ENCODE measurements around the gene ZNF76.

The ZNF76 gene

DNA sequence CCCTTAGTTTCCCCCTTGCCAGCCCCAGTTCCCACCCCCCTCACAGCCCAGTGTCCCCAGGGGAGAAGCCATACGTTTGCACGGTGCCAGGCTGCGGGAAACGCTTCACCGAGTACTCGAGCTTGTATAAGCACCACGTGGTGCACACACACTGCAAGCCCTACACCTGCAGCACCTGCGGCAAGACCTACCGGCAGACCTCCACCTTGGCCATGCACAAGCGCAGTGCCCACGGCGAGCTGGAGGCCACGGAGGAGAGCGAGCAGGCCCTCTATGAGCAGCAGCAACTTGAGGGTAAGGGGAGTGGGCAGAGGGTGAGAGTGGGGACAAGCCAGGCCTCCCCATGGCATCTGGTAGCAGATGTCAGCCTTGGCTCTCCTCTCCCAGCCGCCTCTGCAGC is 33.0 kb downstream of the ZNF76 start:
- TF ChIP-seq, protein P1, sequence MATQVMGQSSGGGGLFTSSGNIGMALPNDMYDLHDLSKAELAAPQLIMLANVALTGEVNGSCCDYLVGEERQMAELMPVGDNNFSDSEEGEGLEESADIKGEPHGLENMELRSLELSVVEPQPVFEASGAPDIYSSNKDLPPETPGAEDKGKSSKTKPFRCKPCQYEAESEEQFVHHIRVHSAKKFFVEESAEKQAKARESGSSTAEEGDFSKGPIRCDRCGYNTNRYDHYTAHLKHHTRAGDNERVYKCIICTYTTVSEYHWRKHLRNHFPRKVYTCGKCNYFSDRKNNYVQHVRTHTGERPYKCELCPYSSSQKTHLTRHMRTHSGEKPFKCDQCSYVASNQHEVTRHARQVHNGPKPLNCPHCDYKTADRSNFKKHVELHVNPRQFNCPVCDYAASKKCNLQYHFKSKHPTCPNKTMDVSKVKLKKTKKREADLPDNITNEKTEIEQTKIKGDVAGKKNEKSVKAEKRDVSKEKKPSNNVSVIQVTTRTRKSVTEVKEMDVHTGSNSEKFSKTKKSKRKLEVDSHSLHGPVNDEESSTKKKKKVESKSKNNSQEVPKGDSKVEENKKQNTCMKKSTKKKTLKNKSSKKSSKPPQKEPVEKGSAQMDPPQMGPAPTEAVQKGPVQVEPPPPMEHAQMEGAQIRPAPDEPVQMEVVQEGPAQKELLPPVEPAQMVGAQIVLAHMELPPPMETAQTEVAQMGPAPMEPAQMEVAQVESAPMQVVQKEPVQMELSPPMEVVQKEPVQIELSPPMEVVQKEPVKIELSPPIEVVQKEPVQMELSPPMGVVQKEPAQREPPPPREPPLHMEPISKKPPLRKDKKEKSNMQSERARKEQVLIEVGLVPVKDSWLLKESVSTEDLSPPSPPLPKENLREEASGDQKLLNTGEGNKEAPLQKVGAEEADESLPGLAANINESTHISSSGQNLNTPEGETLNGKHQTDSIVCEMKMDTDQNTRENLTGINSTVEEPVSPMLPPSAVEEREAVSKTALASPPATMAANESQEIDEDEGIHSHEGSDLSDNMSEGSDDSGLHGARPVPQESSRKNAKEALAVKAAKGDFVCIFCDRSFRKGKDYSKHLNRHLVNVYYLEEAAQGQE (IDR thresholded peaks at IDR 0.05; ENCODE audit: insufficient read depth in 1 of 2, low read depth in 2 of 2, low read length in 2 of 2), result no peak
- no peak for TF ChIP-seq SIN3A (IDR thresholded peaks at IDR 0.05; ENCODE audit: borderline replicate concordance, insufficient read depth, low read length)
- no peak for TF ChIP-seq POLR2AphosphoS5 (IDR thresholded peaks at IDR 0.05; ENCODE audit: low read depth, low read length)
- TF ChIP-seq FOXP2 (optimal IDR thresholded peaks at IDR 0.05; ENCODE audit: borderline replicate concordance, extremely low read depth, extremely low read length, insufficient read depth), result no peak
- TF ChIP-seq TAF1 (IDR thresholded peaks at IDR 0.05; ENCODE audit: borderline replicate concordance, insufficient read depth, low read length), result no peak

DNA sequence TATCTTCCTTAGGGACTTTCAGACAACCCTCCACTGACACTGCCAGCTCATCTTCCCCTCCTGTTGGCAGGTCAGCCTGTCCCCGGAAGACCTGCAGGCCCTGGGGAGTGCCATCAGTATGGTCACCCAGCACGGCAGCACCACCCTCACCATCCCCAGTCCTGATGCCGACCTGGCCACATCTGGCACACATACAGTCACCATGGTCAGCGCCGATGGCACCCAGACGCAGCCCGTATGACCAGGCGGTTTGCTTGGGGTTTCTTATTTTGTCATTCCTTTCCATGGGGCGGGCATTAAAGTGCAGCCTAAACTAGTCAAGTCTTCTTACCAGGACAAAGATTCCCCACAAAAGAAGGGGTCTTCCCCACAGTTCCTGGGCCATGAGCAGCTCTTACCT is 34.1 kb downstream of the ZNF76 start:
- TF ChIP-seq POLR2AphosphoS5 (IDR thresholded peaks at IDR 0.05; ENCODE audit: low read depth, low read length) (no peak), SIN3A (IDR thresholded peaks at IDR 0.05; ENCODE audit: borderline replicate concordance, insufficient read depth, low read length) (no peak), TAF1 (IDR thresholded peaks at IDR 0.05; ENCODE audit: borderline replicate concordance, insufficient read depth, low read length) (no peak), FOXP2 (optimal IDR thresholded peaks at IDR 0.05; ENCODE audit: borderline replicate concordance, extremely low read depth, extremely low read length, insufficient read depth) (no peak)
- TF ChIP-seq, protein P1 (IDR thresholded peaks at IDR 0.05; ENCODE audit: insufficient read depth in 1 of 2, low read depth in 2 of 2, low read length in 2 of 2), result no peak

DNA sequence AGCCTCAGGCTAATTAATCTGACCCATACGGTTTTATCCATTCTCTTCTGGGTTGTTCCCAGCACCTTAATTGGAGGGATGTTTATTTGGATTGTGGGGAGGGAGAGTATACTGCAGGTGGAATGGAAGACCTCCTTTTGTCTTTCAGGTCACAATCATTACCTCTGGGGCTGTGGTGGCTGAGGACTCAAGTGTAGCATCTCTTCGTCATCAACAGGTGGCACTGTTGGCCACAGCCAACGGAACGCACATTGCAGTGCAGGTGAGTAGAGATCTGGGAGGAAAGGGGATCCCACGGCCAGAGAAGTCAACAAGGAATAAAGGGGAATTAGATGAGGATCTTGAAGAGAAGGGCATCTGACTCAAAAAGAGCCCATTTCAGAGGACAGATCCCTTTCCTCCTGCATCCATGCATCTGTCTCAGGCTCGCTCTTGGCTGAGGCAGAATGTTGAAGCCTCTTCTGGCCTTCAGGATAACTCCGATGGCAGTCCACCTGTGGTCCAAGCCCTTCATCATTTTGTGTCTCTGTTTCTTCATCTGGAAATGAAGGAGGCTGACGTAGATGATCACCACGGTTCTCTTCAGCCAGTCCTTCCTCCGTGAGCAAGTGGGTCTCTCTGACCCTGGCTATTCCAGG is 34.9 kb downstream of the ZNF76 start:
- TF ChIP-seq TAF1 (IDR thresholded peaks at IDR 0.05; ENCODE audit: borderline replicate concordance, insufficient read depth, low read length) (no peak), FOXP2 (optimal IDR thresholded peaks at IDR 0.05; ENCODE audit: borderline replicate concordance, extremely low read depth, extremely low read length, insufficient read depth) (no peak), SIN3A (IDR thresholded peaks at IDR 0.05; ENCODE audit: borderline replicate concordance, insufficient read depth, low read length) (no peak), POLR2AphosphoS5 (IDR thresholded peaks at IDR 0.05; ENCODE audit: low read depth, low read length) (no peak)
- TF ChIP-seq, protein P1 (IDR thresholded peaks at IDR 0.05; ENCODE audit: insufficient read depth in 1 of 2, low read depth in 2 of 2, low read length in 2 of 2), result no peak

DNA sequence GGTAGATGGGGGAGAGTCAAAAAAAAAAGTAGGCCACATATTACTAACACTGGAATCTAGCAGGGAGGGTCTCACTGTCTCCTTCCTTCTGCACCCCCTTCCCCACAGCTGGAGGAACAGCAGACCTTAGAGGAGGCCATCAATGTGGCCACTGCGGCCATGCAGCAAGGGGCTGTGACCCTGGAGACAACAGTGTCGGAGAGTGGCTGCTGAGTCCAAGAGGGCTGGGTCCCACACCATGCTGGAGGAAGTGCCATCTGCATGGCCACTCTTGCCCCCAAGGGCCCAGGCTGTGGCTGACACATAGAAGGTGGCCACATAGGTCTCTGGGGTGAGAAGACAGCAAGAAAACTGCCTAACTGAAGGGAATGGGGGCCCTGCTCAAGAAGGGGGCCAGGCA is 35.5 kb downstream of the ZNF76 start:
- no peak for TF ChIP-seq FOXP2 (optimal IDR thresholded peaks at IDR 0.05; ENCODE audit: borderline replicate concordance, extremely low read depth, extremely low read length, insufficient read depth)
- TF ChIP-seq SIN3A (IDR thresholded peaks at IDR 0.05; ENCODE audit: borderline replicate concordance, insufficient read depth, low read length), result no peak

DNA sequence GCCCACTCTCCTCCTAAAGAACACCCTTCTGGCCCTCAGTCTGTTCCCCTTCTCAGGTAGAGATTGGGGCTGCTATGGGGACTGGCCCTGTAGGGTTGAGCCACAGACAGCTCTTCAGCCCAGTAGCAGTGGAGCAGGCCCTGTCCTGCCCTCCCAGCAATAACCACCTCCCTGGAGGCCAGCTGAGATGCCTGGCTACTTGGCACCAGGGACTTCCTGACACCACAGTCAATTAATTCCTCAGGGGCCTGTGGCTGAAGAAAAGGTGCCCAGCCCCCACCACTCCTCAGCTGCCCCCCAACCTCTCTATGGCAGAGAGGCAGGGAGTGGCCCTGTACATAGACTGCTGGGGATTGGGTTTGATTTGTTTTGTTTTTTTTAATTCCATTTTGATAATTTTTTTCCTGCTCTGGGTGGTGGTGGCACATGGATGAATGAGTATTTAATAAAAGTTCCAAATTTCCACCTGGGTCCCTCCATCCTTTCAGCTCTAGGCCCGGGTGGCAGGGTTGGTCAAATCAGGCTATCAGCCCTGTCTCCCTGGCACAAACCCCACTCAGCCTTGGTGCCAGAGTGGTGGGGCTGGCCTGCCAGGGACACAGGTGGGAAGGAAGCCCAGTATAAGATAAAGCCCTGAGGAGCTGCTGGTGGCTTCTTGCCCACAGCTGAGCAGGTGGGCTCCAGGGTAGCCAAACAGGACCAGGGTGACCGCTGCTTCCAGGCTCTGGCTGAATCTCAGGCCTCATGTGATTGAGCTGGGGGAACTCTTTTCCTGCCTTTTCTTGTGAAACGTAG is 36.2 kb downstream of the ZNF76 start:
- no peak for TF ChIP-seq POLR2AphosphoS5 (IDR thresholded peaks at IDR 0.05; ENCODE audit: low read depth, low read length)
- TF ChIP-seq TAF1 (IDR thresholded peaks at IDR 0.05; ENCODE audit: borderline replicate concordance, insufficient read depth, low read length), result no peak
- no peak for TF ChIP-seq SIN3A (IDR thresholded peaks at IDR 0.05; ENCODE audit: borderline replicate concordance, insufficient read depth, low read length)
- TF ChIP-seq, protein P1 (IDR thresholded peaks at IDR 0.05; ENCODE audit: insufficient read depth in 1 of 2, low read depth in 2 of 2, low read length in 2 of 2), result no peak
- no peak for TF ChIP-seq FOXP2 (optimal IDR thresholded peaks at IDR 0.05; ENCODE audit: borderline replicate concordance, extremely low read depth, extremely low read length, insufficient read depth)

Measured in PFSK-1 (cell line).